PC-9 (cell line): ENCODE data around the gene EDRF1. TPM values are rescaled to one million over a fixed set of nuclear protein-coding genes. Genes with fewer than 3 reads are reported as not detected.

Experiments
- BruUV-seq: library from RNA; stranded (reverse); fragments of 400-500 nt; replicated peaks from 2 replicates; lab custom pipeline; 2021; lab: Mats Ljungman, UMichigan
- CTCF ChIA-PET: fragments of 300-600 bp; sonication (Branson Sonifier 250); formaldehyde crosslinking; loops from one replicate; lab custom pipeline; 2022; ENCODE audit warnings: antibody characterized with exemption; lab: Charles Lee
- POLR2A ChIA-PET: fragments of 300-600 bp; sonication (Branson Sonifier 250); formaldehyde crosslinking; loops from one replicate; lab custom pipeline; 2022; ENCODE audit warnings: antibody characterized with exemption; ENCODE audit not compliant: unreplicated experiment; lab: Charles Lee
- DNase-seq, 2 experiments: peaks; one replicate each; pipeline versions ENCODE4 v3.0.0 to v3.0.0-alpha.2; 2015 to 2022; ENCODE audit warnings: mixed read lengths in 1 of 2
- H2AFZ ChIP-seq: fragments of 200-600 bp; sonication (generic); 2 replicates; pipeline ENCODE4 v1.8.1; 2017; ENCODE audit warnings: antibody characterized with exemption
- H3F3A ChIP-seq: fragments of 200-600 bp; sonication (generic); 2 replicates; pipeline ENCODE4 v1.8.1; 2017; ENCODE audit warnings: antibody characterized with exemption, mild to moderate bottlenecking, low read depth; ENCODE audit not compliant: insufficient read depth
- H3K27ac ChIP-seq: fragments of 200-600 bp; sonication (generic); 2 replicates; pipeline ENCODE4 v1.6.1; 2016; ENCODE audit warnings: mixed run types
- H3K27me3 ChIP-seq: fragments of 200-600 bp; sonication (generic); 2 replicates; pipeline ENCODE4 v1.6.1; 2016; ENCODE audit warnings: low read depth, mixed run types; ENCODE audit not compliant: insufficient read depth
- H3K36me3 ChIP-seq: fragments of 200-600 bp; sonication (generic); 2 replicates; pipeline ENCODE4 v1.6.1; 2016; ENCODE audit warnings: low read depth, mixed run types
- H3K4me1 ChIP-seq: fragments of 200-600 bp; sonication (generic); replicated peaks from 2 replicates; pipeline ENCODE4 v1.6.1; 2016; ENCODE audit warnings: mixed run types; ENCODE audit not compliant: insufficient read depth
- H3K4me2 ChIP-seq: fragments of 200-600 bp; sonication (generic); 2 replicates; pipeline ENCODE4 v1.6.1; 2017; ENCODE audit warnings: mixed run types
- H3K4me3 ChIP-seq: fragments of 200-600 bp; sonication (generic); 2 replicates; pipeline ENCODE4 v1.6.1; 2016; ENCODE audit warnings: mixed run types
- H3K79me2 ChIP-seq: fragments of 200-600 bp; sonication (generic); 2 replicates; pipeline ENCODE4 v1.6.1; 2017; ENCODE audit warnings: low read depth, mixed run types
- H3K9me2 ChIP-seq: fragments of 200-600 bp; sonication (generic); 2 replicates; pipeline ENCODE4 v1.8.1; 2017; ENCODE audit warnings: mild to moderate bottlenecking; ENCODE audit not compliant: insufficient read depth
- H3K9me3 ChIP-seq: fragments of 200-600 bp; sonication (generic); 2 replicates; pipeline ENCODE4 v1.8.1; 2016; ENCODE audit warnings: low read depth; ENCODE audit not compliant: insufficient read depth
- H4K20me1 ChIP-seq: fragments of 200-600 bp; sonication (generic); 2 replicates; pipeline ENCODE4 v1.8.1; 2017; ENCODE audit not compliant: insufficient read depth
- CTCF ChIP-seq: fragments of 200-600 bp; sonication (generic); conservative IDR thresholded peaks from 2 replicates; pipeline ENCODE4 v1.6.1; 2017; ENCODE audit warnings: mixed run types, antibody characterized with exemption, mild to moderate bottlenecking, moderate library complexity
- EZH2 ChIP-seq: fragments of 200-600 bp; sonication (generic); IDR thresholded peaks from 2 replicates; pipeline ENCODE4 v1.8.0; 2017; ENCODE audit warnings: antibody characterized with exemption, low read depth
- intact Hi-C: fragments of 100-400 bp; cut with micrococcal nuclease; formaldehyde crosslinking; loops from one replicate; pipeline ENCODE4 v1.10.0; 2022; ENCODE audit not compliant: unreplicated experiment
- total RNA-seq: library from RNA; stranded (reverse); gene quantifications from 2 replicates; pipeline ENCODE4 v1.2.3, GENCODE V29; 2021

EDRF1 gene
- total RNA-seq, 1 experiment from 2014 or later, result 21.7 TPM

- no peaks in the 10 kb centered on the region for H3K27me3 ChIP-seq
- intact Hi-C loops, result no loop called here
- no peaks in the 10 kb centered on the region for H3K4me1 ChIP-seq
- no peak overlapping the region for H2AFZ ChIP-seq
- no peaks in the 10 kb centered on the region for H3K79me2 ChIP-seq
- no peak for TF ChIP-seq EZH2
- no peak for DNase-seq
- no peak overlapping the region for H3K4me3 ChIP-seq
- ChIA-PET CTCF (no interaction called here), POLR2A (interaction anchor here (0.6 kb wide), 1 partner anchor 851 kb away, joined by 3 read pairs; no protein-coding TSS in a partner anchor)
- H3K36me3 ChIP-seq, result no peaks in the 10 kb centered on the region
- no peaks in the 10 kb centered on the region for H3K9me3 ChIP-seq
- H3K27ac ChIP-seq, result no peak overlapping the region
- no peaks in the 10 kb centered on the region for H3K9me2 ChIP-seq
- no TSS peak for BruUV-seq
- H3K4me2 ChIP-seq, result no peak overlapping the region
- no peaks in the 10 kb centered on the region for H3F3A ChIP-seq
- no peaks in the 10 kb centered on the region for H4K20me1 ChIP-seq
These were observed 48.8 kb downstream of the EDRF1 start for GRCh38 chr10:125768219-125768855.

- BruUV-seq, result no TSS peak
- H3K79me2 ChIP-seq, result no peaks in the 10 kb centered on the region
- no peak overlapping the region for H3K27ac ChIP-seq
- no peak overlapping the region for H3K4me2 ChIP-seq
- H3K9me3 ChIP-seq, result no peaks in the 10 kb centered on the region
- H3K36me3 ChIP-seq, result no peaks in the 10 kb centered on the region
- DNase-seq, result no peak
- H3F3A ChIP-seq, result no peaks in the 10 kb centered on the region
- H2AFZ ChIP-seq, result no peak overlapping the region
- no peaks in the 10 kb centered on the region for H4K20me1 ChIP-seq
- no peak overlapping the region for H3K4me3 ChIP-seq
- ChIA-PET CTCF (no interaction called here), POLR2A (no interaction called here)
- intact Hi-C loops, result no loop called here
- TF ChIP-seq CTCF (no peak), EZH2 (no peak)
- no peaks in the 10 kb centered on the region for H3K9me2 ChIP-seq
- H3K4me1 ChIP-seq, result no peaks in the 10 kb centered on the region
- no peaks in the 10 kb centered on the region for H3K27me3 ChIP-seq
These were observed 49.7 kb downstream of the EDRF1 start for GRCh38 chr10:125769175-125769574.

- Histone ChIP-seq H3F3A (no peaks in the 10 kb centered on the region), H3K9me3 (no peaks in the 10 kb centered on the region), H4K20me1 (no peaks in the 10 kb centered on the region), H2AFZ (no peak overlapping the region), H3K4me3 (no peak overlapping the region), H3K36me3 (no peaks in the 10 kb centered on the region), H3K9me2 (no peaks in the 10 kb centered on the region), H3K4me1 (no peaks in the 10 kb centered on the region), H3K27me3 (no peaks in the 10 kb centered on the region), H3K27ac (no peak overlapping the region), H3K79me2 (no peaks in the 10 kb centered on the region), H3K4me2 (no peak overlapping the region)
- ChIA-PET CTCF (no interaction called here), POLR2A (interaction anchor here (0.6 kb wide), 2 partner anchors 108 to 113 kb away, joined by 6 read pairs; no protein-coding TSS in a partner anchor)
- no TSS peak for BruUV-seq
- no peak for DNase-seq
- intact Hi-C loops, result no loop called here
- TF ChIP-seq CTCF, result no peak
- no peak for TF ChIP-seq EZH2
These were observed 51.3 kb downstream of the EDRF1 start for GRCh38 chr10:125770844-125771243.
